KMS-11 (cell line): ENCODE results near the gene SUPT20H.
"Not testable (repeated sequence)": the region's sequence is repeated elsewhere in the genome, so short reads cannot be mapped to it uniquely, and the experiment has no call there.

Experiments
- H2AFZ ChIP-seq: fragments of 200-600 bp; sonication (generic); 2 replicates; pipeline ENCODE4 v1.6.1; 2016; ENCODE audit warnings: antibody characterized with exemption, mixed run types, low read depth
- H3K27ac ChIP-seq: fragments of 200-600 bp; sonication (generic); 2 replicates; pipeline ENCODE4 v1.6.1; 2016; ENCODE audit warnings: mild to moderate bottlenecking, mixed run types
- H3K27me3 ChIP-seq: fragments of 200-600 bp; sonication (generic); 2 replicates; pipeline ENCODE4 v1.6.1; 2017; ENCODE audit warnings: mild to moderate bottlenecking, low read depth, mixed run types, moderate library complexity; ENCODE audit not compliant: insufficient read depth
- H3K36me3 ChIP-seq: fragments of 200-600 bp; sonication (generic); 2 replicates; pipeline ENCODE4 v1.6.1; 2017; ENCODE audit warnings: mild to moderate bottlenecking, mixed run types; ENCODE audit not compliant: insufficient read depth
- H3K4me1 ChIP-seq: fragments of 200-600 bp; sonication (generic); 2 replicates; pipeline ENCODE4 v1.6.1; 2016; ENCODE audit warnings: mild to moderate bottlenecking, low read depth, mixed run types; ENCODE audit not compliant: poor library complexity, severe bottlenecking
- H3K4me2 ChIP-seq: fragments of 200-600 bp; sonication (generic); 2 replicates; pipeline ENCODE4 v1.7.0; 2016; ENCODE audit warnings: mild to moderate bottlenecking, mixed run types
- H3K4me3 ChIP-seq: fragments of 200-600 bp; sonication (generic); IDR thresholded peaks from 2 replicates; pipeline ENCODE4 v1.6.1; 2017; ENCODE audit warnings: low read depth, low read length, mixed read lengths; ENCODE audit not compliant: insufficient read depth
- H3K79me2 ChIP-seq: fragments of 200-600 bp; sonication (generic); 2 replicates; pipeline ENCODE4 v1.6.1; 2016; ENCODE audit warnings: low read depth, mixed run types; ENCODE audit not compliant: insufficient read depth
- H3K9ac ChIP-seq: fragments of 200-600 bp; sonication (generic); 2 replicates; pipeline ENCODE4 v1.6.1; 2016; ENCODE audit warnings: mild to moderate bottlenecking, mixed run types
- H4K20me1 ChIP-seq: fragments of 200-600 bp; sonication (generic); 2 replicates; pipeline ENCODE4 v1.6.1; 2016; ENCODE audit warnings: mild to moderate bottlenecking, mixed run types; ENCODE audit not compliant: insufficient read depth
- CTCF ChIP-seq: fragments of 200-600 bp; sonication (generic); conservative IDR thresholded peaks from 2 replicates; pipeline ENCODE4 v1.6.1; 2017; ENCODE audit warnings: low read depth, mild to moderate bottlenecking, antibody characterized with exemption, low read length, moderate library complexity, mixed read lengths

The SUPT20H gene

DNA sequence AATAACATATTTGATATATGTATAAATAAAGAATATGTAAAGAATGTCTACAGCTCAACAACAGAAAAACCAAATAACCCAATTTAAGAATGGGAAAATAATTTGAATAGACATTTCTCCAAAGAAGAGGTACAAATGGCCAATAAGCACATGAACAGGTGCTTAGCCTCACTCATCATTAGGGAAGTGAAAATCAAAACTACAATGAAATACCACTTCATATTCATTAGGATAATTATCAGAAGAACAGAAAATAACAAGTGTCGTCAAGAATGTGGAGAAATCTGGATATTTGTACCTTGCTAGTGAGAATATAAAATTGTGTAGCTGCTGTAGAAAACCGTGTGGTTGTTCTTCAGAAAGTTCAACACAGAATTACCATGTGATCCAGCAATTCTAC is 8.4 kb upstream of the SUPT20H start:
- Histone ChIP-seq H3K4me3 (no peak overlapping the region), H2AFZ (no peak overlapping the region), H4K20me1 (no peaks in the 10 kb centered on the region), H3K4me1 (no peaks in the 10 kb centered on the region), H3K27ac (no peak overlapping the region), H3K27me3 (no peaks in the 10 kb centered on the region), H3K9ac (no peak overlapping the region), H3K4me2 (no peak overlapping the region), H3K79me2 (no peaks in the 10 kb centered on the region), H3K36me3 (no peaks in the 10 kb centered on the region)
- no peak for TF ChIP-seq CTCF

- Histone ChIP-seq H3K4me3 (no peak overlapping the region), H3K27ac (no peak overlapping the region), H3K4me2 (no peak overlapping the region), H3K4me1 (no peaks in the 10 kb centered on the region), H2AFZ (no peak overlapping the region), H3K9ac (no peak overlapping the region), H3K79me2 (no peaks in the 10 kb centered on the region), H3K36me3 (no peaks in the 10 kb centered on the region), H3K27me3 (no peaks in the 10 kb centered on the region), H4K20me1 (no peaks in the 10 kb centered on the region)
- no peak for TF ChIP-seq CTCF
Observed at GRCh38 chr13:37065890-37066526, 6.5 kb upstream of the SUPT20H start.

DNA sequence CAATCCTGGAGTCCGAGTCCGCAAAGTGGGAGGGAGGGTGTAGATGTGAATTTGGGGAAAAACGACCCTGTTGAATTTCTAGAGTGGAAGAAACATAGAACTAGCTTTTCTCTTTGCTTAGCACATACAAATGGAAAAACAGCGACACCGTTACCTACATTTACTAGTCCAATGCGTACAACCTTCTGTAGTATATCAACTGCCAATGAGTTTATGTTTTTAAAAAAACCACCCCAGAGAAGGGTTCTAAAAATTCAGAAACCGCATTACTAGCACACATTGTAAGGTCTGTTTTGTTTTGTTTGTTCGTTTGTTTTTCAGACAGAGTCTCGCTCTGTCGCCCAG is 332 bp upstream of the SUPT20H start:
- Histone ChIP-seq H3K27ac (no peak overlapping the region), H2AFZ (peak overlapping the region; percentile 82), H4K20me1 (no peaks in the 10 kb centered on the region), H3K27me3 (no peaks in the 10 kb centered on the region), H3K4me3 (no peak overlapping the region), H3K79me2 (peaks cover 20% of the 10 kb centered on the region; the same call in 1 of the 2 replicates), H3K36me3 (no peaks in the 10 kb centered on the region), H3K4me2 (peak overlapping the region; percentile 24; the same call in 1 of the 2 replicates), H3K4me1 (peaks cover 5% of the 10 kb centered on the region), H3K9ac (no peak overlapping the region)
- no peak for TF ChIP-seq CTCF

GRCh38 chr13:37056228-37056627 is 3.3 kb downstream of the SUPT20H start:
- H3K4me1 ChIP-seq, H3K4me2 ChIP-seq, H4K20me1 ChIP-seq, H3K4me3 ChIP-seq, H3K9ac ChIP-seq, H3K27ac ChIP-seq, H3K27me3 ChIP-seq, H3K36me3 ChIP-seq, H2AFZ ChIP-seq: not testable (repeated sequence)
- peaks cover 26% of the 10 kb centered on the region; the same call in 1 of the 2 replicates for H3K79me2 ChIP-seq

DNA sequence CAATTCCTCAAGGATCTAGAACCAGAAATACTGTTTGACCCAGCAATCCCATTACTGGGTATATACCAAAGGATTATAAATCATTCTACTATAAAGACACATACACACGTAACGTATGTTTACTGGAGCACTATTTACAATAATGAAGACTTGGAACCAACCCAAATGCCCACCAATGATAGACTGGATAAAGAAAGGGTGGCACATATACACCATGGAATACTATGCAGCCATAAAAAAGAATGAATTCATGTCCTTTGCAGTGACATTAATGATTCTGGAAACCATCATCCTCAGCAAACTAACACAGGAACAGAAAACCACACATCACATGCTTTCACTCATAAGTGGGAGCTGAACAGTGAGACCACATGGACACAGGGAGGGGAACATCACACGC is 6.4 kb downstream of the SUPT20H start:
- H3K79me2 ChIP-seq, result peaks cover 16% of the 10 kb centered on the region; the same call in 1 of the 2 replicates
- H4K20me1 ChIP-seq, result not testable (repeated sequence)

More for the DNA sequence above, 6.4 kb downstream of the SUPT20H start:
- not testable (repeated sequence) for H3K9ac ChIP-seq, H3K4me2 ChIP-seq, H3K27ac ChIP-seq, H3K36me3 ChIP-seq, H3K4me1 ChIP-seq, H3K4me3 ChIP-seq, H3K27me3 ChIP-seq, H2AFZ ChIP-seq
